Uterus (tissue), 2 donors: ENCODE measurements around the gene PFKFB3.
"Not testable (repeated sequence)": the region's sequence is repeated elsewhere in the genome, so short reads cannot be mapped to it uniquely, and the experiment has no call there.

ENCODE experiments used
- POLR2A ChIP-seq, 2 donors: fragments of 450-650 bp; IDR thresholded peaks; one replicate each; pipeline ENCODE4 v1.6.1; 2016; ENCODE audit warnings: antibody characterized with exemption in 2 of 2, mild to moderate bottlenecking in 1 of 2, moderate library complexity in 1 of 2
- TF ChIP-seq, protein P1 (sequence below), 4 experiments: fragments of 200-600 bp in 2 of 4; fragments of 450-650 bp in 2 of 4; sonication (generic) in 2 of 4; IDR thresholded peaks; one replicate each; pipeline ENCODE4 v1.5.1; 2016 to 2019; ENCODE audit warnings: antibody characterized with exemption in 4 of 4, mild to moderate bottlenecking in 2 of 4, moderate library complexity in 1 of 4

DNA sequence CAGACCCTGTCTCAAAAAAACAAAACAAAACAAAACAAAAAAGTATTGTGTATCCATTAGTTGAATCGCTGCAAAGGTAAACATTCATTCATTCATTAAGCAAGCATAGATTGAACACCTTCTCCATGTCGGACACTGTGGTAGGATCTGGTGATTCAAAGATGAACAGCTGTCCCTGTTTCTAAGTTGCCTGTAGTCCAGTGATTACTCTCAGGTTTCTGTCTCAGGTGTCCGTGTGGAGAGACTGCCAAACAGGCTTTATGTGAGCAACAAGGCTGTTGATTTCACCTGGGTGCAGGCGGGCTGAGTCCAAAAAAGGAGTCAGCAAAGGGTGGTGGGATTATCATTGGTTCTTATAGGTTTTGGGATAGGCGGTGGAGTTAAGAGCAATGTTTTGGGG is 9.4 kb upstream of the PFKFB3 start:
- TF ChIP-seq, protein P1, sequence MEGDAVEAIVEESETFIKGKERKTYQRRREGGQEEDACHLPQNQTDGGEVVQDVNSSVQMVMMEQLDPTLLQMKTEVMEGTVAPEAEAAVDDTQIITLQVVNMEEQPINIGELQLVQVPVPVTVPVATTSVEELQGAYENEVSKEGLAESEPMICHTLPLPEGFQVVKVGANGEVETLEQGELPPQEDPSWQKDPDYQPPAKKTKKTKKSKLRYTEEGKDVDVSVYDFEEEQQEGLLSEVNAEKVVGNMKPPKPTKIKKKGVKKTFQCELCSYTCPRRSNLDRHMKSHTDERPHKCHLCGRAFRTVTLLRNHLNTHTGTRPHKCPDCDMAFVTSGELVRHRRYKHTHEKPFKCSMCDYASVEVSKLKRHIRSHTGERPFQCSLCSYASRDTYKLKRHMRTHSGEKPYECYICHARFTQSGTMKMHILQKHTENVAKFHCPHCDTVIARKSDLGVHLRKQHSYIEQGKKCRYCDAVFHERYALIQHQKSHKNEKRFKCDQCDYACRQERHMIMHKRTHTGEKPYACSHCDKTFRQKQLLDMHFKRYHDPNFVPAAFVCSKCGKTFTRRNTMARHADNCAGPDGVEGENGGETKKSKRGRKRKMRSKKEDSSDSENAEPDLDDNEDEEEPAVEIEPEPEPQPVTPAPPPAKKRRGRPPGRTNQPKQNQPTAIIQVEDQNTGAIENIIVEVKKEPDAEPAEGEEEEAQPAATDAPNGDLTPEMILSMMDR (IDR thresholded peaks at IDR 0.05), result not testable (repeated sequence)
- TF ChIP-seq POLR2A (IDR thresholded peaks at IDR 0.05), result not testable (repeated sequence)
